ENCODE results near the gene SLC16A8.

- no peak for TF ChIP-seq EZH2 (IDR thresholded peaks at IDR 0.05; ENCODE audit: borderline replicate concordance, insufficient read depth, low read depth, low read length, poor library complexity, severe bottlenecking)
- no peak for TF ChIP-seq CTCF (IDR thresholded peaks at IDR 0.05)
These were observed 50.3 kb downstream of the SLC16A8 start for GRCh38 chr22:38033522-38034277.
